KMS-11 (cell line): ENCODE data around the gene SKAP2.

ENCODE experiments used
- H2AFZ ChIP-seq: fragments of 200-600 bp; sonication (generic); 2 replicates; pipeline ENCODE4 v1.6.1; 2016; ENCODE audit warnings: antibody characterized with exemption, mixed run types, low read depth
- H3K27ac ChIP-seq: fragments of 200-600 bp; sonication (generic); 2 replicates; pipeline ENCODE4 v1.6.1; 2016; ENCODE audit warnings: mild to moderate bottlenecking, mixed run types
- H3K27me3 ChIP-seq: fragments of 200-600 bp; sonication (generic); 2 replicates; pipeline ENCODE4 v1.6.1; 2017; ENCODE audit warnings: mild to moderate bottlenecking, low read depth, mixed run types, moderate library complexity; ENCODE audit not compliant: insufficient read depth
- H3K36me3 ChIP-seq: fragments of 200-600 bp; sonication (generic); 2 replicates; pipeline ENCODE4 v1.6.1; 2017; ENCODE audit warnings: mild to moderate bottlenecking, mixed run types; ENCODE audit not compliant: insufficient read depth
- H3K4me1 ChIP-seq: fragments of 200-600 bp; sonication (generic); 2 replicates; pipeline ENCODE4 v1.6.1; 2016; ENCODE audit warnings: mild to moderate bottlenecking, low read depth, mixed run types; ENCODE audit not compliant: poor library complexity, severe bottlenecking
- H3K4me2 ChIP-seq: fragments of 200-600 bp; sonication (generic); 2 replicates; pipeline ENCODE4 v1.7.0; 2016; ENCODE audit warnings: mild to moderate bottlenecking, mixed run types
- H3K4me3 ChIP-seq: fragments of 200-600 bp; sonication (generic); IDR thresholded peaks from 2 replicates; pipeline ENCODE4 v1.6.1; 2017; ENCODE audit warnings: low read depth, low read length, mixed read lengths; ENCODE audit not compliant: insufficient read depth
- H3K79me2 ChIP-seq: fragments of 200-600 bp; sonication (generic); 2 replicates; pipeline ENCODE4 v1.6.1; 2016; ENCODE audit warnings: low read depth, mixed run types; ENCODE audit not compliant: insufficient read depth
- H3K9ac ChIP-seq: fragments of 200-600 bp; sonication (generic); 2 replicates; pipeline ENCODE4 v1.6.1; 2016; ENCODE audit warnings: mild to moderate bottlenecking, mixed run types
- H4K20me1 ChIP-seq: fragments of 200-600 bp; sonication (generic); 2 replicates; pipeline ENCODE4 v1.6.1; 2016; ENCODE audit warnings: mild to moderate bottlenecking, mixed run types; ENCODE audit not compliant: insufficient read depth
- CTCF ChIP-seq: fragments of 200-600 bp; sonication (generic); conservative IDR thresholded peaks from 2 replicates; pipeline ENCODE4 v1.6.1; 2017; ENCODE audit warnings: low read depth, mild to moderate bottlenecking, antibody characterized with exemption, low read length, moderate library complexity, mixed read lengths

The SKAP2 gene

DNA sequence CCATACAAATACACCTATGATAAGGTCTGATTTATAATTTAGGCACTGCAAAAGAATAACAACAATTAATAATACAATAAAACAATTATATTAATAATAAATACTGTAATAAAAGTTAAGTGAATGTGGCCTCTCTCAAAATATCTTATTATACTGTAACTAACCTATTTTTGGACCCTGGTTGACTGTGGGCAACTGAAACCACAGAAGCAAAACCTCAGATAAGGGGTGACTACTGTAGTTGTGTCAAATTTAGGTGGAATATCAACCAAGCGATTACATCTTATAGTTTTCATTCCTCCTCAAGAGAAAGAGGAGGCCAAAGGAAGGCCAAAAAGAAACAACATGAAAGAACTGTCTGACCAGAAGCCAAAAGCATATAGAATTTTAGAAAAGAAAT is 103.9 kb downstream of the SKAP2 start:
- Histone ChIP-seq H3K4me2 (peak overlapping the region; percentile 30; the same call in 1 of the 2 replicates), H2AFZ (no peak overlapping the region)

DNA sequence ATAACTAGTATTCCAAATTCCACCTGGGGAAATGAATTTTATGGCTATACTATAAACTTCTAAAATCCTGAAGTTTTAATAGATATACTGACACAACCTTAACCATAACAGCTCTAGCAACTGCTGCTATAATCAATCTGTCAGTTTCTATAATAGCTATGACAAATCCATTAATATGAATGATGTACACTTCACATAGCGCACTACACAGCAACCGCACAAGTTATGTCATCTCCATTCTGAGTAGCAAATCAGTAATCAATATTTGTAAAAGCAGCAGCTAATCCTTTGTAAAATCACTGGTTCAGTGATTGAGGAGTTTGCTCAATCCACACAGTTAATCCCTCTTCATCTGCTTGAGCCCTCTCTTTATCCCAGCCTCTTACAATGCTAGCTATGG is 105.3 kb downstream of the SKAP2 start:
- H3K4me3 ChIP-seq = no peak overlapping the region
- H3K9ac ChIP-seq = no peak overlapping the region
- H3K4me1 ChIP-seq = peaks cover 20% of the 10 kb centered on the region
- H4K20me1 ChIP-seq = no peaks in the 10 kb centered on the region
- no peak overlapping the region for H2AFZ ChIP-seq
- no peak overlapping the region for H3K4me2 ChIP-seq
- H3K36me3 ChIP-seq = no peaks in the 10 kb centered on the region
- H3K27ac ChIP-seq = no peak overlapping the region
- H3K27me3 ChIP-seq = no peaks in the 10 kb centered on the region
- TF ChIP-seq CTCF = no peak
- H3K79me2 ChIP-seq = no peaks in the 10 kb centered on the region

More for the DNA sequence above, 103.9 kb downstream of the SKAP2 start:
- no peaks in the 10 kb centered on the region for H3K79me2 ChIP-seq
- H3K9ac ChIP-seq = no peak overlapping the region
- no peak for TF ChIP-seq CTCF
- H3K4me3 ChIP-seq = no peak overlapping the region
- H3K4me1 ChIP-seq = peaks cover 20% of the 10 kb centered on the region
- H3K27ac ChIP-seq = no peak overlapping the region
- H3K27me3 ChIP-seq = no peaks in the 10 kb centered on the region
- H3K36me3 ChIP-seq = no peaks in the 10 kb centered on the region
- no peaks in the 10 kb centered on the region for H4K20me1 ChIP-seq

DNA sequence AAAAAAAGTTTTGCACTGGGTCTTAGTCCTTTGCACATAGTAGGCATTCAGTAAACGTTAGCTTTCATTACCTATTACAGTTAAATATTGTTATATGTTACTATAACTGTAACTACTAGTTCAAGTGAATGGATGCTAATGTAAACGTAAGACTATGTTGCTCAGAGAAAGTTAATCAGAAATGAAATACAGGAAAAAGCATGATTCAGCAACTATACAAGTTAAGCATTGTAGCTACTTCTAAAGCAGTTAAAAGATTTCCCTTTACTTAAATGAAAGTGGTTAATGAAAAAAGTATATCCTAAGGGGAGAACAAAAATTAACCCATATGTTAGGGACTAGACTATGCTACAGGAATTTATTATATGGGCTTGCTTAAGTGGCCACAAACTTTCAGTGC is 121.2 kb downstream of the SKAP2 start:
- no peak for TF ChIP-seq CTCF
- Histone ChIP-seq H4K20me1 (no peaks in the 10 kb centered on the region), H3K4me1 (no peaks in the 10 kb centered on the region), H3K36me3 (no peaks in the 10 kb centered on the region), H3K79me2 (no peaks in the 10 kb centered on the region), H3K27ac (no peak overlapping the region), H3K4me2 (no peak overlapping the region), H3K9ac (no peak overlapping the region), H2AFZ (no peak overlapping the region), H3K4me3 (no peak overlapping the region), H3K27me3 (no peaks in the 10 kb centered on the region)

- no peak overlapping the region for H2AFZ ChIP-seq
- no peaks in the 10 kb centered on the region for H3K4me1 ChIP-seq
- H3K4me2 ChIP-seq = no peak overlapping the region
- no peaks in the 10 kb centered on the region for H4K20me1 ChIP-seq
- no peak overlapping the region for H3K4me3 ChIP-seq
- H3K27ac ChIP-seq = no peak overlapping the region
- H3K9ac ChIP-seq = no peak overlapping the region
- H3K36me3 ChIP-seq = no peaks in the 10 kb centered on the region
- TF ChIP-seq CTCF = no peak
- no peaks in the 10 kb centered on the region for H3K79me2 ChIP-seq
- no peaks in the 10 kb centered on the region for H3K27me3 ChIP-seq
Observed at GRCh38 chr7:26735976-26736600, 128.3 kb downstream of the SKAP2 start.
